ENCODE data around the gene LEO1.
A peak's percentile ranks its signal among the peaks of the same experiment; 100 is the strongest.
"Not testable (repeated sequence)": the region's sequence is repeated elsewhere in the genome, so short reads cannot be mapped to it uniquely, and the experiment has no call there.

The LEO1 gene

DNA sequence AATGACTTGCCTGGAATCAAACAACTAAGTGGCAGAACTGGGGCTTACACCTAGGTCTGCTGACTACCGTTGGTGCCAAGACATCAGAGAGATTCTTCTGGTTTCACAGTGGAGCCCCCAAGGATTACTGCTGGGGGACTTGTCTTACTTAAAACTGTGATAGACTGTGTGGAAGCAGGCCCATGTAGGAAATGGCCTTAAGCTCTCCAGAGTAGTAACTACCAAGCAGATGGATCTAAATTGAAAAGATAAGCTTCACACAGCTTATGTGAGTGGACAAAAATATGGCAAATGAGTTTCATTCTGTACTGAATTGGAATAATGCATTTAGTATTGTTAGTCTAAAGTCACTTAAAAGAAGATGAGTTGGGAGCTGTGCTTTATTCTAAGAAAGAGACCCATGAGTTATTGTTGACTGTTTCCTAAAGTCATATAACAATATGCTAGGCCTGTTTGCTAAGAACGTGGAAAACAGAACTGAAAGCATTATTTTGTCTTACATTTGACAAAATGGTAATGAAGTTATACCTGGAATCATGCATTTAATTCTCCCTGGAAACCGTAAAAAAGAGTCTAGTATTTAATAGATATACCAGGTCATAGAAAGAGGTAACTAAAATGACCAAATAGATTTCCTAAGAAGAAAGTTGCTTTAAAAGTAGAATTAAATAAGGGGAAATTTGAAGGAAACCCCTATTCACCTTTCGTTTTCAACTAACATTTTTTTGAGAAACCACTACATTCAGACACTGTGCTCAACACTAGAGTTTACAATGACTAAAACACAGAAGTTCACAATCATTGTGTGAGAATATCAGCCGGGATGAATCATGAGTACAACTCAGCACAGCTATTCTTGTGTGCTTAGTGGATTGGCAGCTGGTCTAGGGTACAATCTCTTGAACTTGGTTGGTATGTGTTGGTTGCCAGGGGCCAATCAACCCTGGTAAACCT, 34.4 kb upstream of the LEO1 start:
- no peak overlapping the region for H3K4me3 ChIP-seq (ENCODE audit: insufficient read depth in 1 of 2, low read depth in 1 of 2, low read length in 2 of 2)
- no peak overlapping the region for H3K9ac ChIP-seq (ENCODE audit: low read length)
- H3K27me3 ChIP-seq (ENCODE audit: control insufficient read depth in 1 of 2, insufficient read depth in 1 of 2, low read length in 2 of 2): no peaks in the 10 kb centered on the region

DNA sequence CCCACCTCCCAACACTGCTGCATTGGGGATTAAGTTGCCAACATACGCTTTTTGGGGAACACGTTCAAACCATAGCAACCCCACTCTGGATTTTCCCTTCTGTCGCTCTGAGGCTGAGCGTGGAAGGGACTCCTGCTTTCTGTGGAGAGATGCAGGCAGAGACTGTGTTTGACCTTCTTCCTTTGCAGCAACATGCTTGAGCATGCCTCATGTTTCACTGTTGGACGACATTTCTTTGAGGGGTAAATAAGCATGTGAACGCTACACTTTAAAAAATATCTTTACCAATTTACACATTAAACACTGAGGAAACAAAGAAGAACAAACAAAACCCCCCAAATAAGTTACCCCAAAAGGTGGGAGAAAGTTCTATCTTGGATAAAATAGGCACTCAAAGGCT, 33.2 kb upstream of the LEO1 start:
- Histone ChIP-seq H2AK5ac (ENCODE audit: low read length, severe bottlenecking) (no peak overlapping the region), H4K91ac (ENCODE audit: low read length) (peak overlapping the region; percentile 54), H3K79me1 (replicated peaks; ENCODE audit: low read length, poor library complexity, severe bottlenecking) (no peaks in the 10 kb centered on the region), H3K4me1 (ENCODE audit: control insufficient read depth, insufficient read depth, low read depth, low read length) (no peaks in the 10 kb centered on the region), H2AFZ (ENCODE audit: low read depth, low read length) (no peak overlapping the region), H3K23ac (ENCODE audit: low read length in 2 of 2) (no peak overlapping the region), H2BK5ac (ENCODE audit: low read depth, low read length, poor library complexity, severe bottlenecking) (no peak overlapping the region), H3K14ac (ENCODE audit: low read length in 2 of 2) (no peak overlapping the region), H2BK12ac (ENCODE audit: low read length in 2 of 2) (no peak overlapping the region), H3K4me2 (ENCODE audit: low read length, poor library complexity, severe bottlenecking) (no peak overlapping the region), H3K27me3 (ENCODE audit: control insufficient read depth in 1 of 2, insufficient read depth in 1 of 2, low read length in 2 of 2) (no peaks in the 10 kb centered on the region), H3K9me3 (ENCODE audit: control insufficient read depth, low read length) (no peaks in the 10 kb centered on the region), H2BK120ac (ENCODE audit: low read depth, low read length) (no peak overlapping the region), H3K36me3 (ENCODE audit: control insufficient read depth in 1 of 2, insufficient read depth in 2 of 2, low read depth in 1 of 2, low read length in 2 of 2) (no peaks in the 10 kb centered on the region), H3K9ac (ENCODE audit: low read length) (no peak overlapping the region), H3K18ac (ENCODE audit: low read depth in 1 of 2, low read length in 2 of 2) (no peak overlapping the region), H3K4me3 (ENCODE audit: insufficient read depth in 1 of 2, low read depth in 1 of 2, low read length in 2 of 2) (no peak overlapping the region), H4K8ac (ENCODE audit: low read length) (no peak overlapping the region), H2BK15ac (ENCODE audit: low read depth, poor library complexity, severe bottlenecking) (no peak overlapping the region), H3K4ac (ENCODE audit: low read depth in 1 of 2, low read length in 2 of 2) (no peak overlapping the region), H3K27ac (ENCODE audit: low read length, poor library complexity, severe bottlenecking) (no peak overlapping the region)
- DNase-seq: no peak
- 98% methylated on average over 5 of the region's 6 CpGs for whole genome bisulfite sequencing

More for the DNA sequence above, 34.4 kb upstream of the LEO1 start:
- Histone ChIP-seq H2AFZ (ENCODE audit: low read depth, low read length) (no peak overlapping the region), H3K23ac (ENCODE audit: low read length in 2 of 2) (no peak overlapping the region), H3K18ac (ENCODE audit: low read depth in 1 of 2, low read length in 2 of 2) (no peak overlapping the region), H3K14ac (ENCODE audit: low read length in 2 of 2) (no peak overlapping the region), H3K79me1 (replicated peaks; ENCODE audit: low read length, poor library complexity, severe bottlenecking) (no peaks in the 10 kb centered on the region), H3K9me3 (ENCODE audit: control insufficient read depth, low read length) (no peaks in the 10 kb centered on the region), H3K4ac (ENCODE audit: low read depth in 1 of 2, low read length in 2 of 2) (no peak overlapping the region), H4K8ac (ENCODE audit: low read length) (no peak overlapping the region), H2BK120ac (ENCODE audit: low read depth, low read length) (no peak overlapping the region), H3K4me1 (ENCODE audit: control insufficient read depth, insufficient read depth, low read depth, low read length) (no peaks in the 10 kb centered on the region), H3K36me3 (ENCODE audit: control insufficient read depth in 1 of 2, insufficient read depth in 2 of 2, low read depth in 1 of 2, low read length in 2 of 2) (no peaks in the 10 kb centered on the region), H2BK12ac (ENCODE audit: low read length in 2 of 2) (peak overlapping the region in 1 of 2 experiments; percentile 58), H3K27ac (ENCODE audit: low read length, poor library complexity, severe bottlenecking) (no peak overlapping the region), H2BK15ac (ENCODE audit: low read depth, poor library complexity, severe bottlenecking) (no peak overlapping the region), H2BK5ac (ENCODE audit: low read depth, low read length, poor library complexity, severe bottlenecking) (no peak overlapping the region), H3K4me2 (ENCODE audit: low read length, poor library complexity, severe bottlenecking) (no peak overlapping the region), H2AK5ac (ENCODE audit: low read length, severe bottlenecking) (no peak overlapping the region), H4K91ac (ENCODE audit: low read length) (no peak overlapping the region)
- 89% methylated on average over 2 of the region's 5 CpGs for WGBS
- DNase-seq: peak; percentile 66

DNA sequence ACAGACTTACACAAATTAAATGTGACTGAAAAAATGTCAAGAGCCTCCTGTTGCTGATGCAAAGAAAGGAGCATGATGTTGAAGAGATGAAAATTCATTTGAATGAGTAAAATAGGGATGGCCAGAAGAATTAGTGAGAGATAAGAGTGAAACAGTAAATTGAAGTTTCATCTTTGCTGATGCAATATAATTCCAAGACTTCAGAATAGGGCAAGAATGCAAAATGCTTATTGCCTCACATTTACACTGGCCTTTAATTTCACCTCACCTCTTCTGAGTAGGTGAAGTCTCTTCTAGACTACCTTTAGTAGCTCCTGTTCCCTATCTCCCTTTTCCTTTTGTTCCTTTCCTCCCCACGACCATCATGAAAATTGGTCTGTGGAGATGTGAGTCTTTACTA, 32.1 kb upstream of the LEO1 start:
- Histone ChIP-seq H3K4me2 (ENCODE audit: low read length, poor library complexity, severe bottlenecking) (no peak overlapping the region), H3K27me3 (ENCODE audit: control insufficient read depth in 1 of 2, insufficient read depth in 1 of 2, low read length in 2 of 2) (no peaks in the 10 kb centered on the region), H3K27ac (ENCODE audit: low read length, poor library complexity, severe bottlenecking) (no peak overlapping the region), H3K4me3 (ENCODE audit: insufficient read depth in 1 of 2, low read depth in 1 of 2, low read length in 2 of 2) (no peak overlapping the region), H3K9ac (ENCODE audit: low read length) (no peak overlapping the region), H2AFZ (ENCODE audit: low read depth, low read length) (no peak overlapping the region), H3K4me1 (ENCODE audit: control insufficient read depth, insufficient read depth, low read depth, low read length) (no peaks in the 10 kb centered on the region), H3K36me3 (ENCODE audit: control insufficient read depth in 1 of 2, insufficient read depth in 2 of 2, low read depth in 1 of 2, low read length in 2 of 2) (no peaks in the 10 kb centered on the region), H2BK15ac (ENCODE audit: low read depth, poor library complexity, severe bottlenecking) (no peak overlapping the region), H2BK120ac (ENCODE audit: low read depth, low read length) (no peak overlapping the region), H4K91ac (ENCODE audit: low read length) (no peak overlapping the region), H3K9me3 (ENCODE audit: control insufficient read depth, low read length) (no peaks in the 10 kb centered on the region), H4K8ac (ENCODE audit: low read length) (no peak overlapping the region), H3K18ac (ENCODE audit: low read depth in 1 of 2, low read length in 2 of 2) (no peak overlapping the region), H3K23ac (ENCODE audit: low read length in 2 of 2) (no peak overlapping the region), H3K4ac (ENCODE audit: low read depth in 1 of 2, low read length in 2 of 2) (no peak overlapping the region), H3K79me1 (replicated peaks; ENCODE audit: low read length, poor library complexity, severe bottlenecking) (no peaks in the 10 kb centered on the region), H2BK12ac (ENCODE audit: low read length in 2 of 2) (no peak overlapping the region), H2AK5ac (ENCODE audit: low read length, severe bottlenecking) (no peak overlapping the region), H2BK5ac (ENCODE audit: low read depth, low read length, poor library complexity, severe bottlenecking) (no peak overlapping the region), H3K14ac (ENCODE audit: low read length in 2 of 2) (no peak overlapping the region)
- DNase-seq: no peak
- WGBS: no CpG with 5 or more reads among the region's 1 CpG

GRCh38 chr15:52003089-52003488, 31.5 kb upstream of the LEO1 start:
- H3K9ac ChIP-seq (ENCODE audit: low read length); H3K18ac ChIP-seq (ENCODE audit: low read depth in 1 of 2, low read length in 2 of 2); DNase-seq; H2BK12ac ChIP-seq (ENCODE audit: low read length in 2 of 2); H2BK15ac ChIP-seq (ENCODE audit: low read depth, poor library complexity, severe bottlenecking); H3K4me1 ChIP-seq (ENCODE audit: control insufficient read depth, insufficient read depth, low read depth, low read length); H3K27ac ChIP-seq (ENCODE audit: low read length, poor library complexity, severe bottlenecking); H3K79me1 ChIP-seq (replicated peaks; ENCODE audit: low read length, poor library complexity, severe bottlenecking); H3K4ac ChIP-seq (ENCODE audit: low read depth in 1 of 2, low read length in 2 of 2); H3K9me3 ChIP-seq (ENCODE audit: control insufficient read depth, low read length); H3K4me2 ChIP-seq (ENCODE audit: low read length, poor library complexity, severe bottlenecking); H3K23ac ChIP-seq (ENCODE audit: low read length in 2 of 2); H3K36me3 ChIP-seq (ENCODE audit: control insufficient read depth in 1 of 2, insufficient read depth in 2 of 2, low read depth in 1 of 2, low read length in 2 of 2); H2AFZ ChIP-seq (ENCODE audit: low read depth, low read length); H3K14ac ChIP-seq (ENCODE audit: low read length in 2 of 2); H3K4me3 ChIP-seq (ENCODE audit: insufficient read depth in 1 of 2, low read depth in 1 of 2, low read length in 2 of 2); H2AK5ac ChIP-seq (ENCODE audit: low read length, severe bottlenecking); H2BK5ac ChIP-seq (ENCODE audit: low read depth, low read length, poor library complexity, severe bottlenecking); H4K91ac ChIP-seq (ENCODE audit: low read length); H2BK120ac ChIP-seq (ENCODE audit: low read depth, low read length); H4K8ac ChIP-seq (ENCODE audit: low read length); H3K27me3 ChIP-seq (ENCODE audit: control insufficient read depth in 1 of 2, insufficient read depth in 1 of 2, low read length in 2 of 2): not testable (repeated sequence)
- 100% methylated on average over 1 of the region's 7 CpGs for WGBS
